ENCODE results near the gene HIPK4.

GRCh38 chr19:40339018-40339728 is 50.8 kb downstream of the HIPK4 start:
- no peak for TF ChIP-seq CTCF (conservative IDR thresholded peaks at IDR 0.05; ENCODE audit: low read length)
- no peak for TF ChIP-seq EZH2phosphoT487 (IDR thresholded peaks at IDR 0.05; ENCODE audit: borderline replicate concordance)
